Measurements from ENCODE around the gene AATK. TPM values are rescaled to one million over a fixed set of nuclear protein-coding genes. Genes with fewer than 3 reads are reported as not detected.

AATK gene
- total and polyA plus RNA-seq, 2 of the 4 experiments (the other 2 are of a cell fraction) = under 0.01 to 0.21 TPM

GRCh38 chr17:81128774-81129173 lies 37.2 kb downstream of the AATK start:
- Histone ChIP-seq H3K18ac (ENCODE audit: low read depth, low read length) (no peak overlapping the region), H3K4me3 (ENCODE audit: insufficient read depth, low read depth, low read length) (no peak overlapping the region), H2AK9ac (replicated peaks; ENCODE audit: low read depth, low read length, poor library complexity) (no peak overlapping the region), H2BK15ac (ENCODE audit: low read depth, low read length) (no peak overlapping the region), H3K27ac (ENCODE audit: insufficient read depth, low read length) (no peak overlapping the region), H3K36me3 (ENCODE audit: control insufficient read depth, insufficient read depth, low read length) (no peaks in the 10 kb centered on the region), H2BK120ac (ENCODE audit: low read depth, low read length) (no peak overlapping the region), H4K20me1 (ENCODE audit: insufficient read depth, low read length) (no peaks in the 10 kb centered on the region), H2AK5ac (ENCODE audit: low read depth, low read length) (no peak overlapping the region), H3K4me2 (ENCODE audit: low read depth, low read length) (no peak overlapping the region), H4K91ac (ENCODE audit: insufficient read depth, low read depth, low read length) (no peak overlapping the region), H4K5ac (ENCODE audit: low read depth, low read length) (no peak overlapping the region), H2BK20ac (ENCODE audit: low read depth, low read length) (no peak overlapping the region), H4K8ac (ENCODE audit: low read depth in 2 of 2, low read length in 2 of 2) (no peak overlapping the region), H3K4ac (ENCODE audit: low read depth, low read length) (no peak overlapping the region), H3K79me1 (ENCODE audit: low read depth in 1 of 2, low read length in 2 of 2) (no peaks in the 10 kb centered on the region), H2BK5ac (ENCODE audit: low read depth, low read length, poor library complexity, severe bottlenecking) (no peak overlapping the region), H3K9me1 (ENCODE audit: insufficient read depth, low read length) (no peaks in the 10 kb centered on the region), H3K56ac (ENCODE audit: extremely low read depth, insufficient read depth, low read length) (no peak overlapping the region), H3K9ac (ENCODE audit: low read depth, low read length) (no peak overlapping the region), H3K14ac (replicated peaks; ENCODE audit: low read depth, low read length) (no peak overlapping the region), H3K23ac (ENCODE audit: low read depth, low read length) (no peak overlapping the region), H3K27me3 (ENCODE audit: control insufficient read depth, insufficient read depth, low read length) (peaks cover 22% of the 10 kb centered on the region), H3K4me1 (ENCODE audit: control insufficient read depth, insufficient read depth, low read length) (no peaks in the 10 kb centered on the region), H2AFZ (replicated peaks; ENCODE audit: low read length, poor library complexity) (no peak overlapping the region), H3K9me3 (ENCODE audit: control insufficient read depth, insufficient read depth, low read length) (no peaks in the 10 kb centered on the region)
- no TSS peak for BruUV-seq (replicated peaks)
- DNase-seq (no peak), ATAC-seq (ENCODE audit: low read depth) (no peak)
- in situ Hi-C loops (cut with MboI; ENCODE audit: low sequenced_read_pairs) = no loop called here
- 85% methylated on average over 16 of the region's 23 CpGs; no CpG with 5 or more reads in 1 of the 2 experiments for WGBS, 2 experiments (ENCODE audit: extremely low coverage in 2 of 2, insufficient read length in 1 of 2)
- intact Hi-C loops (cut with micrococcal nuclease) = no loop called here
- no peak for TF ChIP-seq MXI1 (IDR thresholded peaks at IDR 0.05; ENCODE audit: borderline replicate concordance, low read depth, low read length)
- TF ChIP-seq BHLHE40 (IDR thresholded peaks at IDR 0.05; ENCODE audit: low read depth, low read length) = no peak
- TF ChIP-seq MAFK (IDR thresholded peaks at IDR 0.05; ENCODE audit: low read depth, low read length) = no peak
- TF ChIP-seq CHD1 (IDR thresholded peaks at IDR 0.05; ENCODE audit: low read depth, low read length) = no peak
- CTCF ChIA-PET = no interaction called here
- dilution Hi-C loops (cut with HindIII; ENCODE audit: low sequenced_read_pairs, unreplicated experiment) = no loop called here
- POLR2A ChIA-PET (ENCODE audit: unreplicated experiment) = no interaction called here

Measured in IMR-90 (cell line).